HTERT RPE-1 (cell line): ENCODE data around the gene TBC1D22A.

ENCODE experiments used
- in situ Hi-C: fragments of 300-500 bp; cut with MboI; formaldehyde crosslinking; loops from 4 replicates; pipeline ENCODE4 v1.14.3; 2020; ENCODE audit warnings: low sequenced_read_pairs

Gene TBC1D22A

GRCh38 chr22:46794067-46794466 lies 31.6 kb downstream of the TBC1D22A start:
- in situ Hi-C loops: no loop called here

- in situ Hi-C loops: no loop called here
Observed at GRCh38 chr22:46794491-46794890, 32.0 kb downstream of the TBC1D22A start.

GRCh38 chr22:46795140-46795539 lies 32.7 kb downstream of the TBC1D22A start:
- in situ Hi-C loops: no loop called here

- in situ Hi-C loops: no loop called here
Observed at GRCh38 chr22:46795845-46796565, 33.6 kb downstream of the TBC1D22A start.

- in situ Hi-C loops: no loop called here
Observed at GRCh38 chr22:46796566-46797195, 34.2 kb downstream of the TBC1D22A start.

- in situ Hi-C loops: no loop called here
Observed at GRCh38 chr22:46797355-46797754, 34.9 kb downstream of the TBC1D22A start.

- in situ Hi-C loops: no loop called here
Observed at GRCh38 chr22:46798041-46798365, 35.6 kb downstream of the TBC1D22A start.

- in situ Hi-C loops: no loop called here
Observed at GRCh38 chr22:46798366-46799350, 36.2 kb downstream of the TBC1D22A start.

- in situ Hi-C loops: no loop called here
Observed at GRCh38 chr22:46799626-46800025, 37.2 kb downstream of the TBC1D22A start.

- in situ Hi-C loops: no loop called here
Observed at GRCh38 chr22:46800102-46800857, 37.8 kb downstream of the TBC1D22A start.

- in situ Hi-C loops: no loop called here
Observed at GRCh38 chr22:46801331-46801811, 38.9 kb downstream of the TBC1D22A start.

- in situ Hi-C loops: no loop called here
Observed at GRCh38 chr22:46801826-46802607, 39.6 kb downstream of the TBC1D22A start.

- in situ Hi-C loops: no loop called here
Observed at GRCh38 chr22:46802608-46803027, 40.2 kb downstream of the TBC1D22A start.

- in situ Hi-C loops: no loop called here
Observed at GRCh38 chr22:46803031-46803880, 40.8 kb downstream of the TBC1D22A start.

- in situ Hi-C loops: no loop called here
Observed at GRCh38 chr22:46803936-46804335, 41.5 kb downstream of the TBC1D22A start.

GRCh38 chr22:46806794-46807193 lies 44.3 kb downstream of the TBC1D22A start:
- in situ Hi-C loops: no loop called here

- in situ Hi-C loops: no loop called here
Observed at GRCh38 chr22:46807458-46807857, 45.0 kb downstream of the TBC1D22A start.

GRCh38 chr22:46809153-46809885 lies 46.9 kb downstream of the TBC1D22A start:
- in situ Hi-C loops: no loop called here
